Right lobe of liver (tissue), 6 donors: Measurements from ENCODE around the gene ELMOD3. TPM values are rescaled to one million over a fixed set of nuclear protein-coding genes. Genes with fewer than 3 reads are reported as not detected.

Experiments
- ATAC-seq, 4 donors: fragments of 200-7000 bp; cut with Tn5 transposase; one replicate each; pipeline ENCODE4 v1.9.1; 2020; ENCODE audit warnings: mild to moderate bottlenecking in 4 of 4, moderate library complexity in 4 of 4
- DNase-seq, 3 donors: peaks; one replicate each; pipeline ENCODE4 v3.0.0-alpha.2; 2020
- H3K27ac ChIP-seq, 3 donors: fragments of 200-600 bp; one replicate each; pipeline ENCODE4 v1.8.0; 2022
- H3K27me3 ChIP-seq, 2 donors: fragments of 200-600 bp; one replicate each; pipeline ENCODE4 v1.8.0; 2022
- H3K36me3 ChIP-seq, 4 donors: fragments of 200-600 bp; sonication (generic) in 1 of 4; one replicate each; pipeline versions ENCODE4 v1.5.1 to v1.8.0; 2017 to 2022; ENCODE audit warnings: control low read depth in 1 of 4
- H3K4me1 ChIP-seq, 4 donors: fragments of 200-600 bp; sonication (generic) in 1 of 4; one replicate each; pipeline versions ENCODE4 v1.5.1 to v1.8.0; 2017 to 2022; ENCODE audit warnings: control low read depth in 1 of 4
- H3K4me3 ChIP-seq, 3 donors: fragments of 200-600 bp; one replicate each; pipeline ENCODE4 v1.8.0; 2022
- H3K9me3 ChIP-seq, 4 donors: fragments of 200-600 bp; sonication (generic) in 1 of 4; one replicate each; pipeline versions ENCODE4 v1.5.1 to v1.8.0; 2017 to 2022; ENCODE audit warnings: control low read depth in 1 of 4
- CTCF ChIP-seq, 4 donors: fragments of 200-600 bp in 3 of 4; fragments of 450-650 bp in 1 of 4; IDR thresholded peaks; one replicate each; pipeline versions ENCODE4 v1.5.1 to v1.8.0; 2016 to 2022; ENCODE audit warnings: antibody characterized with exemption in 4 of 4, mild to moderate bottlenecking in 2 of 4
- POLR2A ChIP-seq: fragments of 450-650 bp; IDR thresholded peaks from one replicate; pipeline ENCODE4 v1.6.1; 2017; ENCODE audit warnings: antibody characterized with exemption, mild to moderate bottlenecking
- WGBS: methylation state at CpG from one replicate; pipeline ENCODE4 v1.1.6; 2018; ENCODE audit warnings: low coverage, low lambda C conversion rate; ENCODE audit not compliant: insufficient coverage; ENCODE audit errors: missing lambda C conversion rate; 5-methylcytosine and 5-hydroxymethylcytosine counted together
- intact Hi-C, 2 donors: fragments of 100-400 bp; cut with DNase I; formaldehyde crosslinking; loops; one replicate each; pipeline versions ENCODE4 v1.11.2 to v1.14.1; 2022
- small RNA-seq, 2 experiments: library from RNA; depleted of rRNA; stranded (forward); fragments of <200 nt; gene quantifications; one replicate each; pipeline ENCODE3, GENCODE V24; 2016
- total RNA-seq, 6 experiments: library from RNA; depleted of rRNA in 2 of 6; stranded (reverse); fragments of >200 nt in 2 of 6; fragmentation: NEBNext Ultra II Directional in 3 of 6; extraction: Animal tissue kit (Norgen Biotek cat#: 25700) in 3 of 6; gene quantifications; one replicate each; pipeline versions ENCODE4 v1.1.0 to v1.2.4, GENCODE V29; 2016 to 2023
- donor health status: DM: no; HTN: yes; CAD: no.
- donor health status: DM: no; HTN: no; CAD: no.
- donor health status: DM: no; HTN: no; CAD: no.
- donor health status: DM: no; HTN: yes; CAD: no.
- donor health status: DM: no; HTN: yes; CAD: no.

ELMOD3 gene
- total RNA-seq, 6 experiments from 2014 or later = 7.4 to 12.8 (median 9.5) TPM

- H3K4me3 ChIP-seq = no peak overlapping the region
- H3K27me3 ChIP-seq = no peaks in the 10 kb centered on the region
- ATAC-seq (no peak), DNase-seq (no peak)
- H3K4me1 ChIP-seq = peaks cover 0 to 36% (median 13%) of the 10 kb centered on the region in 4 donors
- no CpG with 5 or more reads among the region's 7 CpGs for WGBS
- intact Hi-C loops = no loop called here
- H3K36me3 ChIP-seq = no peaks in the 10 kb centered on the region
- no peak overlapping the region for H3K27ac ChIP-seq
- TF ChIP-seq CTCF (IDR thresholded peaks at IDR 0.05) (no peak), POLR2A (no peak)
- no peaks in the 10 kb centered on the region for H3K9me3 ChIP-seq
These were observed 85.4 kb downstream of the ELMOD3 start for GRCh38 chr2:85439986-85440385.

GRCh38 chr2:85440729-85441128 is 86.2 kb downstream of the ELMOD3 start:
- Histone ChIP-seq H3K36me3 (no peaks in the 10 kb centered on the region), H3K27me3 (no peaks in the 10 kb centered on the region), H3K9me3 (no peaks in the 10 kb centered on the region), H3K4me1 (peaks cover 0 to 36% (median 13%) of the 10 kb centered on the region in 4 donors), H3K27ac (no peak overlapping the region), H3K4me3 (no peak overlapping the region)
- 92% methylated on average over 4 of the region's 5 CpGs for WGBS
- DNase-seq = no peak
- intact Hi-C loops = no loop called here
- TF ChIP-seq CTCF (IDR thresholded peaks at IDR 0.05) (no peak), POLR2A (no peak)
- ATAC-seq = no peak

Small RNA genes within 50 kb of the gene (small RNA-seq; reads per million reads assigned to genes)
- gene AC062037.1 (0 reads per million in 2 experiments), gene AC062037.2 (0 reads per million in 2 experiments), gene RF00019 (0 reads per million in 2 experiments), gene RN7SL113P (0 reads per million in 2 experiments)

Other genes with a start within 250 kb of the ELMOD3 start
- 1 to 10 TPM; 1.2 to 8.8 (median 3.7) TPM for gene TCF7L1, start 221.4 kb upstream of the ELMOD3 start, total RNA-seq
- 100 to 1,000 TPM in 5 of 6 experiments, 10 to 100 TPM in 1; 85.7 to 153 (median 121) TPM for gene TGOLN2, start 26.8 kb upstream of the ELMOD3 start, total RNA-seq
- 100 to 1,000 TPM in 4 of 6 experiments, 10 to 100 TPM in 2; 70.3 to 112 (median 105) TPM for gene RETSAT, start 241 bp upstream of the ELMOD3 start, total RNA-seq
- 10 to 100 TPM in 3 of 6 experiments, 1 to 10 TPM in 3; 3.3 to 17.4 (median 9.9) TPM for gene CAPG, start 55.6 kb downstream of the ELMOD3 start, total RNA-seq
- gene SH2D6, start 63.9 kb downstream of the ELMOD3 start, total RNA-seq = 1 to 10 TPM in 3 of 6 experiments, under 1 TPM in 1, not detected in 2; 0.40 to 3.7 (median 2.3) TPM
- gene MAT2A, start 184.4 kb downstream of the ELMOD3 start, total RNA-seq = 100 to 1,000 TPM in 3 of 6 experiments, 10 to 100 TPM in 3; 57.8 to 118 (median 102) TPM
- 100 to 1,000 TPM in 4 of 6 experiments, 10 to 100 TPM in 2; 89.6 to 238 (median 183) TPM for gene GGCX, start 206.7 kb downstream of the ELMOD3 start, total RNA-seq
- 100 to 1,000 TPM in 1 of 6 experiments, 10 to 100 TPM in 5; 59.5 to 107 (median 74.5) TPM for gene VAMP8, start 222.8 kb downstream of the ELMOD3 start, total RNA-seq
- gene VAMP5, start 229.7 kb downstream of the ELMOD3 start, total RNA-seq = 10 to 100 TPM; 27.2 to 50.1 (median 34.7) TPM
- 100 to 1,000 TPM in 2 of 6 experiments, 10 to 100 TPM in 4; 54.5 to 123 (median 66.6) TPM for gene RNF181, start 241.0 kb downstream of the ELMOD3 start, total RNA-seq
- 10 to 100 TPM; 20.0 to 26.7 (median 21.9) TPM for gene TMEM150A, start 247.9 kb downstream of the ELMOD3 start, total RNA-seq